Fibroblast of skin of back (primary cell): ENCODE data around the gene OPN1MW2. TPM values are rescaled to one million over a fixed set of nuclear protein-coding genes. Genes with fewer than 3 reads are reported as not detected.
"Not testable (repeated sequence)": the region's sequence is repeated elsewhere in the genome, so short reads cannot be mapped to it uniquely, and the experiment has no call there.

Source experiments
- DNase-seq: peaks from one replicate; pipeline ENCODE4 v3.0.0-alpha.2; 2013
- polyA plus RNA-seq, 2 experiments: library from polyadenylated mRNA; unstranded; fragments of 120-200 nt; gene quantifications; one replicate each; pipeline ENCODE4 v1.2.1, GENCODE V29; 2013; ENCODE audit not compliant: insufficient read length in 2 of 2

The OPN1MW2 gene
- not detected for polyA plus RNA-seq (2013, experiment 1 of 2; ENCODE audit: insufficient read length)
- not detected for polyA plus RNA-seq (2013, experiment 2 of 2; ENCODE audit: insufficient read length)

DNA sequence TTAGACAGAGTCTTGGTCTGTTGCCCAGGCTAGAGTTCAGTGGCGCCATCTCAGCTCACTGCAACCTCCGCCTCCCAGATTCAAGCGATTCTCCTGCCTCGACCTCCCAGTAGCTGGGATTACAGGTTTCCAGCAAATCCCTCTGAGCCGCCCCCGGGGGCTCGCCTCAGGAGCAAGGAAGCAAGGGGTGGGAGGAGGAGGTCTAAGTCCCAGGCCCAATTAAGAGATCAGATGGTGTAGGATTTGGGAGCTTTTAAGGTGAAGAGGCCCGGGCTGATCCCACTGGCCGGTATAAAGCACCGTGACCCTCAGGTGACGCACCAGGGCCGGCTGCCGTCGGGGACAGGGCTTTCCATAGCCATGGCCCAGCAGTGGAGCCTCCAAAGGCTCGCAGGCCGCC lies at the start of gene OPN1MW2:
Gene OPN1MW2, plus strand, starts transcription at position 301 of the 400 bp plus-strand sequence. Its CDS starts 60 bp downstream, at position 361.
- not testable (repeated sequence) for DNase-seq

DNA sequence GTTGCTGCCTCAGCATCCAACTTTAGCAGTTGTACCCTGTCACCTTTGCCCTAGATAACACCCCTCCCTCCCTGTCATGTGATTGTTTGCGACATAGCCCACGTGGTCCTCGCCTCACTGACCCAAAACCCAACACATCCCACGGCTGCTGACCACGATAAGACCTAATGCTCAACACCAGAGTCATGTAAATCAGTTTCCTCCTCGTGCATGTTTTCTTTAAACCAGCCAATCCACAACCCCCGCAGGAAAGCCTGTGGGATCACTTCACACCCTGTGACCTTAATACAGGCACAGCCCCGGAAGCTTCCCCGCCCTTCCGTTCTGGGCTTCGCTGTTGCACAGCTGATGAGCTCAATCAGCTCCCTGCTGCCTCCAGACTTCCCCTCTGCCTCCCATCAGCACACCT lies 47.0 kb upstream of the OPN1MW2 start:
- not testable (repeated sequence) for DNase-seq

DNA sequence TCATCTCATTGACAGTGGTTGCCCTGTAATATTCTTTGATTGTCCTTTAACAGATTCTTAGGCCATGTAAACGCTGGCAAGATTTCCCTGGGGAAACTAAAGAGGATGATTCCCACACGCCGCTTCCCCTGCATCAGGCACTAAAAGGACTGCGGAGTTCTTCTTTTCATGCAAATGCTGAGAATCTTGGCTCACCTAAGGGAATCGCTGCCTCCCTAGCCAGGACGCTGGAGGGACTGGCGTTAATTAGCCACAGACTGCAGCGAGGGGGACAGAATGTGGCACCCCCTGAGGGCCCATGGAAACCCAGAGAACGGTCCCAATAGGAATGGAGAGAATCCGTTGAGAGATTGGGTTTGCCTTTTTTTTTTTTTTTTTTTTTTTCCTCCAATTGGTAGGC lies 45.2 kb upstream of the OPN1MW2 start:
- not testable (repeated sequence) for DNase-seq

DNA sequence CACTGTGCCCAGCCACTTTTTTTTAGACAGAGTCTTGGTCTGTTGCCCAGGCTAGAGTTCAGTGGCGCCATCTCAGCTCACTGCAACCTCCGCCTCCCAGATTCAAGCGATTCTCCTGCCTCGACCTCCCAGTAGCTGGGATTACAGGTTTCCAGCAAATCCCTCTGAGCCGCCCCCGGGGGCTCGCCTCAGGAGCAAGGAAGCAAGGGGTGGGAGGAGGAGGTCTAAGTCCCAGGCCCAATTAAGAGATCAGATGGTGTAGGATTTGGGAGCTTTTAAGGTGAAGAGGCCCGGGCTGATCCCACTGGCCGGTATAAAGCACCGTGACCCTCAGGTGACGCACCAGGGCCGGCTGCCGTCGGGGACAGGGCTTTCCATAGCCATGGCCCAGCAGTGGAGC lies 37.3 kb upstream of the OPN1MW2 start, which contains the start of gene OPN1MW:
Gene OPN1MW, plus strand, starts transcription at position 301 of the 400 bp plus-strand sequence. Its CDS starts 82 bp downstream, at position 383.
- not testable (repeated sequence) for DNase-seq

DNA sequence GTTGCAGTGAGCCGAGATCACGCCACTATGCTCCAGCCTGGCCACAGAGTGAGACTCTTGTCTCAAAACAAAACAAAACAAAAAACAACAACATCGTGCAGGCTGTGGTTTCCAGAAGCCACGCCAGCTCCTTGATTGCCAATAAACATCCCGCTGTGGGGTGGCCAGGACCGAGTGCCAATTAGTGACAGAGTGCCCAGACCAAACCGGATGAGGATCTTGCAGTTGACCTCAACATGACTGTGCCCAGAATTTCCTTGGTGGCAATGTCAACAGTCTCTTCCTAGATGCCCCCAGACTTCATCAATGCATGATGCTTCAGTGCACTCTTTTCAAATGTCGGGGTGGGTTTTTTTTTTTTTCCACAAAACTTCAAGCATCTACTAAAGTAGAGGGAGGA lies 35.8 kb upstream of the OPN1MW2 start:
- not testable (repeated sequence) for DNase-seq

DNA sequence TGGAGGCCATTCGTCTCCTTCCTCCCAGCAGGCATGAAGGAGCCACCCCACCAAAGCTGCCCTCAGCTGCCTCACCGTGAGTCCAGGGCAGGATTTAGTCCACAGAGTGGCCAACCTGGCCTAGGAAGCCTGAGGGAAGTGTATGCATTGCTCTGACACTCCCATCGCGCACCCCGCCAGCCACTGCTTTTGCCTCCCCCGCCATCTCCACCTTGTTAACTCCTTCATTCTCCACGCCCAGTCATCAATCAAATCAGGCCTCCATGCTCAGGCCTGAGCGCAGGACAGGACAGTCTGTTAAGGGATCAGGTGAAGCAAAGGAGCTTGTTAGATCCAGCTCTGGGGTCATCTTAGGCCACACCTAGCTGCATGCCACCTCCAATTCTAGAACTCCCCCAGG lies 26.7 kb upstream of the OPN1MW2 start:
- DNase-seq, result not testable (repeated sequence)

DNA sequence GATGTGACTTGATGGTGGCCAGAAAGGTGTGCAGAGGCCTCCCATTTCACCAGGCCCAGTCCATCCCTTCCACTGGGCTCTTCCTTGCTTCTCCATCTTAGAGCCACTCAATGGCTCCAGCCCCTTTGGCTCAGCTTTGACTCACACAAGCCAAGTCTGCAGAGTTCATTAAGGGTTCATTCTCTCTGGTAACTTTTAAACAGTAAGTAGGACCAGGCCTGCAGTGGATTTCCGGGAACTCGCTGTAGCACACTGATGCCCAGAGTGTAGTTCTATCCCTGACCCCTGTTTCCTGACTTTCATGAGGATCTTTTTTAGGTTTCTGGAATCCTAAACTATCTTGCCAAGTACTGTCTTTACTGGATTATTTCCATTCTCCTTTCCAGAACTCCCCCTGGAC lies 25.2 kb upstream of the OPN1MW2 start:
- DNase-seq, result not testable (repeated sequence)

DNA sequence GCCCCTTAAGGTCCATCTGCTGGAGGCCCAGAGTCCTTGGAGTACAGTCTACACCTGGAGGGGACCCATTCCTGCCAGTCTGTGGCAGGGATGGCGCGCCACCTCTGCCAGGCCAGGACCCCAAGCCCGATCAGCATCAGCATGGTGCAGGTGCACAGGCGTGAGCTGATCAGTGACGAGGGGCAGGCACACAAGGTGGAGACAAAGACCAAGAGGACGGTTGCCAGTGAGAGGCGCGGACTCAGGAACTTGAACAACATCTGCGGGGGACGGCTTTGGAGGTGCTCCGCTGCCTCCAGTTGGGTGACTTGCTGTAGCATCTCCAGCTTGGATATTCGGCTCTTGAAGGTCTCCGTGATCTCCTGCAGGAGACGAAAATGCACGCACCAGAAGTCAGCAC lies 23.1 kb upstream of the OPN1MW2 start:
- not testable (repeated sequence) for DNase-seq

DNA sequence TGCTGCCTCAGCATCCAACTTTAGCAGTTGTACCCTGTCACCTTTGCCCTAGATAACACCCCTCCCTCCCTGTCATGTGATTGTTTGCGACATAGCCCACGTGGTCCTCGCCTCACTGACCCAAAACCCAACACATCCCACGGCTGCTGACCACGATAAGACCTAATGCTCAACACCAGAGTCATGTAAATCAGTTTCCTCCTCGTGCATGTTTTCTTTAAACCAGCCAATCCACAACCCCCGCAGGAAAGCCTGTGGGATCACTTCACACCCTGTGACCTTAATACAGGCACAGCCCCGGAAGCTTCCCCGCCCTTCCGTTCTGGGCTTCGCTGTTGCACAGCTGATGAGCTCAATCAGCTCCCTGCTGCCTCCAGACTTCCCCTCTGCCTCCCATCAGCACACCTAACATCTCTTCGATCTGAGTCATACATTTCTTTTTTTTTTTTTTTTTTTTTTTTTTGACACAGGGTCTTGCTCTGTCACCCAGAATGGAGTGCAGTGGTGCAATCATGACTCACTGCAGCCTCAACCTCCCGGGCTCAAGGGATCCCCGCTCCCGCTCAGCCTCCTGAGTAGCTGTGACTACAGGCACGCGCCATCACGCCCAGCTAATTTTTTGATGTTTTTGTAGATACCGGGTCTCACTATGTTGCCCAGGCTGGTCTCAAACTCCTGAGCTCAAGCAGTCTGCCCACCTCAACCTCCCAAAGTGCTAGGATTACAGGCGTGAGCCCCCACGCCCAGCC lies 9.7 kb upstream of the OPN1MW2 start:
- DNase-seq, result not testable (repeated sequence)

DNA sequence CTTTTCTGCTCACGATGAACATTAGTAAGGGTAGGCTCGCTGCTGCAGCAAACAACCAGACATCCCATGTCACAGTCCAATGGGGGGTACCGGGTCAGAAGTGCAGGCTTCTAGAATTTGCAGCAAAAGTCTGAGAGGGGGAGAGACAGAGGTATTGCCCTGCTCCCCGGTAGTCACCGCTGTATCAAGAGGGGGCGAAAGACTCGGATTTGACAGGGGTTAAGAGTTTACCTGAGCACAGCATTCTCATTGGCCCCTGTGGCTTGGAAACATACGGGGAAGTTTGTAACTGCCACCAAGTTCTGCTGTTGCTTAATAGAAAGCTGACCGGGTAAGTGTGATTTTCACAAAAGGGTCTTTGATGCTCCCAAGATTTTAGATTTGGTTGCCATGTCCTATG lies 8.5 kb upstream of the OPN1MW2 start:
- DNase-seq, result not testable (repeated sequence)

DNA sequence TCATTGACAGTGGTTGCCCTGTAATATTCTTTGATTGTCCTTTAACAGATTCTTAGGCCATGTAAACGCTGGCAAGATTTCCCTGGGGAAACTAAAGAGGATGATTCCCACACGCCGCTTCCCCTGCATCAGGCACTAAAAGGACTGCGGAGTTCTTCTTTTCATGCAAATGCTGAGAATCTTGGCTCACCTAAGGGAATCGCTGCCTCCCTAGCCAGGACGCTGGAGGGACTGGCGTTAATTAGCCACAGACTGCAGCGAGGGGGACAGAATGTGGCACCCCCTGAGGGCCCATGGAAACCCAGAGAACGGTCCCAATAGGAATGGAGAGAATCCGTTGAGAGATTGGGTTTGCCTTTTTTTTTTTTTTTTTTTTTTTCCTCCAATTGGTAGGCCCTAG lies 8.1 kb upstream of the OPN1MW2 start:
- not testable (repeated sequence) for DNase-seq

DNA sequence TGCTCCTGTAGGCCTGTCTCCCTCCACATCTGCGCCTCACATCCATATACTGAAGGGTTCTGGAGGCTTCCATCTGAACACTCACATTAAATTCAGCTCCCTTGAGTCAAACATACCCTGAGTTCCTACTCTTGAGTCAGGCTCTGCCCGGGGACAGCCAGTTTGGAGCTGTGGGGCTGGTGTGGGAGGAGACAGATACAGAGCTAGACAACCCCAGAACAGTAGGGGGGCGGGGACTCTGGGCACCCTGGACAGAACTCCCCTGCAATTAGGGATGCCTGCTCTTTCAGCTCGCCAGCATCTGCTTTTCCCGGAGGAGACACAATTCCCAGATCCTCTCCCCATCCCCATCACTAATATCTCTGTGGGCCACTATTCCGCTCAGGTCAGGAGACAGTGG lies 5.7 kb downstream of the OPN1MW2 start:
- not testable (repeated sequence) for DNase-seq

DNA sequence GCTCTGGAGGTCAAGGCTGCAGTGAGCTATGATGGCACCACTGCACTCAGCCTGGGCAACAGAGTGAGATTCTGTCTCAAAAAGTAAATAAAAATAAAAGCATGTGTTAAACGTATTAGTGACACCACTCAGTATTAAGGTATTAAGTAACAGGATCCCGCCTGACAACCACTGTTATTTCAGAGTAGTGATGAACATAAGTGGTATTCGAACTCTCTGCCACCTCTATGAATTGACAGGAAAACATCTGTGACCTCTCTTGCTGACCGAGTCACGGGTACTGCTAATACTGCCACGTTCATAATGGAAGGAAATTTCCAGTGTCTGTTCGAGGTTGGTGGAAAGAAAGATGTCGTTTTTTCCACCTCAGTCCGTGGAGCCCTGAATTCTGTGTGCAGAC lies 7.2 kb downstream of the OPN1MW2 start:
- not testable (repeated sequence) for DNase-seq

DNA sequence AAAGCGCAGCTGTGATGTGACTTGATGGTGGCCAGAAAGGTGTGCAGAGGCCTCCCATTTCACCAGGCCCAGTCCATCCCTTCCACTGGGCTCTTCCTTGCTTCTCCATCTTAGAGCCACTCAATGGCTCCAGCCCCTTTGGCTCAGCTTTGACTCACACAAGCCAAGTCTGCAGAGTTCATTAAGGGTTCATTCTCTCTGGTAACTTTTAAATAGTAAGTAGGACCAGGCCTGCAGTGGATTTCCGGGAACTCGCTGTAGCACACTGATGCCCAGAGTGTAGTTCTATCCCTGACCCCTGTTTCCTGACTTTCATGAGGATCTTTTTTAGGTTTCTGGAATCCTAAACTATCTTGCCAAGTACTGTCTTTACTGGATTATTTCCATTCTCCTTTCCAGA lies 11.9 kb downstream of the OPN1MW2 start:
- DNase-seq, result not testable (repeated sequence)

DNA sequence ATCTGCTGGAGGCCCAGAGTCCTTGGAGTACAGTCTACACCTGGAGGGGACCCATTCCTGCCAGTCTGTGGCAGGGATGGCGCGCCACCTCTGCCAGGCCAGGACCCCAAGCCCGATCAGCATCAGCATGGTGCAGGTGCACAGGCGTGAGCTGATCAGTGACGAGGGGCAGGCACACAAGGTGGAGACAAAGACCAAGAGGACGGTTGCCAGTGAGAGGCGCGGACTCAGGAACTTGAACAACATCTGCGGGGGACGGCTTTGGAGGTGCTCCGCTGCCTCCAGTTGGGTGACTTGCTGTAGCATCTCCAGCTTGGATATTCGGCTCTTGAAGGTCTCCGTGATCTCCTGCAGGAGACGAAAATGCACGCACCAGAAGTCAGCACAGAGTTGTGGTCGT lies 14.1 kb downstream of the OPN1MW2 start:
- not testable (repeated sequence) for DNase-seq

DNA sequence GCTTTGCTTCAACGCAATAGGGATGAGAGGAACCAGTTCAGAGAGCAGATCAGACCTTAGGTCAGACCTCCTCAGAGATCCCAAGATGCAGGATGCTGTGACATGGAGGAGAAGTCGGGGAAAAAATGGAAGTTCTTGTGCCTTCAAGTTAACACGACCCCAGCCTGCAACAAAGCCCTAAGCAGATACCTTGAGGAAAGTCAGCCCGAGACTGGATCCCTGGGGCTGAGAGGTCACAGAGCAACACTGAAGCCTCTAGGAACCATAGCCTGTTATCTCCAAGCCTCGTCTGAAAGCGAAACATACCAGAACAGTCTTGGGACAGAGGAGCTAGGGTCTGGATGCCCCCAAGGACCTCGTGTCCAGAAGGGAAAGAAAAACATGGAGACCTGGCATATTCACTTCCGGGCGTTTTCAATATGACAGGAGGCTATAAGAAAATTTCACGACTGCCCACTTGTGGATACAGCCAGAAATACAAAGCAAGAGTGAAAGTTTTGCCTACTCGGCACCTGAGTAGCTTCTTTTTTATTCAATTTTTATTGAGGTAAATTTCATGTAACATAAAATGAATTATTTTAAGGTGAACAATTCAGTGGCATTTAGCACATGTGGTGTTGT lies 19.5 kb downstream of the OPN1MW2 start:
- DNase-seq, result not testable (repeated sequence)

DNA sequence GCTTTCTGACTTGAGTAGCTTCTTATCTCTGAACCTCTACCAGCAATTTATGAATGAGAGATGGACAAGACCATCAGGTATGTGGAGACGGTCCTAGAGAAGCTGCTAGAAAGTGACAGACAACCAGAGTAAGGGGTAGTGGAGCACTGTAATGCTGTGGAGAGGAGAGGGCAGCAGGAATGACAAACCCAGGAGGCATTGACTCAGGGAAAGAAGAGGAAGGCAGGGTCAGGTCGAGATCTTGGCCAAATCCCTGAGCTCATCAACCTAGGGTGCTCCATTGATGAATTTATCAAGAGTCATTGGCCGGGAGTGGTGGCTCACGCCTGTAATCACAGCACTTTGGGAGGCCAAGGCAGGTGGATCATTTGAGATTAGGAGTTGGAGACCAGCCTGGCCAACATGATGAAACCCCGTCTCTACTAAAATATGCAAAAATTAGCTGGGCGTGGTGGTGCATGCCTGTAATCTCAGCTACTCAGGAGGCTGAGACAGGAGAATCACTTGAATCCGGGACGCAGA lies 20.5 kb downstream of the OPN1MW2 start:
- DNase-seq, result not testable (repeated sequence)

DNA sequence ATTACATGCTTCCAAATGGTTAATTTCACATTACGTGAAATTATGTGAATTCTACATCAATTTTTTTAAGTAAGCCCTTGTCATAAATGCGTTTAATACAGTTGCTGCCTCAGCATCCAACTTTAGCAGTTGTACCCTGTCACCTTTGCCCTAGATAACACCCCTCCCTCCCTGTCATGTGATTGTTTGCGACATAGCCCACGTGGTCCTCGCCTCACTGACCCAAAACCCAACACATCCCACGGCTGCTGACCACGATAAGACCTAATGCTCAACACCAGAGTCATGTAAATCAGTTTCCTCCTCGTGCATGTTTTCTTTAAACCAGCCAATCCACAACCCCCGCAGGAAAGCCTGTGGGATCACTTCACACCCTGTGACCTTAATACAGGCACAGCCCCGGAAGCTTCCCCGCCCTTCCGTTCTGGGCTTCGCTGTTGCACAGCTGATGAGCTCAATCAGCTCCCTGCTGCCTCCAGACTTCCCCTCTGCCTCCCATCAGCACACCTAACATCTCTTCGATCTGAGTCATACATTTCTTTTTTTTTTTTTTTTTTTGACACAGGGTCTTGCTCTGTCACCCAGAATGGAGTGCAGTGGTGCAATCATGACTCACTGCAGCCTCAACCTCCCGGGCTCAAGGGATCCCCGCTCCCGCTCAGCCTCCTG lies 28.0 kb downstream of the OPN1MW2 start:
- DNase-seq, result not testable (repeated sequence)

DNA sequence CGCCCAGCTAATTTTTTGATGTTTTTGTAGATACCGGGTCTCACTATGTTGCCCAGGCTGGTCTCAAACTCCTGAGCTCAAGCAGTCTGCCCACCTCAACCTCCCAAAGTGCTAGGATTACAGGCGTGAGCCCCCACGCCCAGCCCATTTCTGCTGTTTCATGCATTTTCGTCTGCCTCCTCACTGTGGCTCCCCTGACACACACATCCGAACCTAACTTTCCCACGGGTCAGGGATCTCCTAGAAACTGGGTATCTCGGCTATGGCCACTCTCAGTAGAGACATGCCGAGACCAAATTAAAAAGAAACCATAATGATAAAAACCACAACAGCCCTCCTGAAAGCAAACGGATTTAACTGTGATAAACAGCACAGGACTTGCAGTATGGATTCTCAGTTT lies 28.5 kb downstream of the OPN1MW2 start:
- not testable (repeated sequence) for DNase-seq

DNA sequence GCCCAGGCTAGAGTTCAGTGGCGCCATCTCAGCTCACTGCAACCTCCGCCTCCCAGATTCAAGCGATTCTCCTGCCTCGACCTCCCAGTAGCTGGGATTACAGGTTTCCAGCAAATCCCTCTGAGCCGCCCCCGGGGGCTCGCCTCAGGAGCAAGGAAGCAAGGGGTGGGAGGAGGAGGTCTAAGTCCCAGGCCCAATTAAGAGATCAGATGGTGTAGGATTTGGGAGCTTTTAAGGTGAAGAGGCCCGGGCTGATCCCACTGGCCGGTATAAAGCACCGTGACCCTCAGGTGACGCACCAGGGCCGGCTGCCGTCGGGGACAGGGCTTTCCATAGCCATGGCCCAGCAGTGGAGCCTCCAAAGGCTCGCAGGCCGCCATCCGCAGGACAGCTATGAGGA lies 37.7 kb downstream of the OPN1MW2 start, which contains the start of gene OPN1MW3:
Gene OPN1MW3, plus strand, starts transcription at position 301 of the 400 bp plus-strand sequence. Its CDS starts 38 bp downstream, at position 339.
- not testable (repeated sequence) for DNase-seq

DNA sequence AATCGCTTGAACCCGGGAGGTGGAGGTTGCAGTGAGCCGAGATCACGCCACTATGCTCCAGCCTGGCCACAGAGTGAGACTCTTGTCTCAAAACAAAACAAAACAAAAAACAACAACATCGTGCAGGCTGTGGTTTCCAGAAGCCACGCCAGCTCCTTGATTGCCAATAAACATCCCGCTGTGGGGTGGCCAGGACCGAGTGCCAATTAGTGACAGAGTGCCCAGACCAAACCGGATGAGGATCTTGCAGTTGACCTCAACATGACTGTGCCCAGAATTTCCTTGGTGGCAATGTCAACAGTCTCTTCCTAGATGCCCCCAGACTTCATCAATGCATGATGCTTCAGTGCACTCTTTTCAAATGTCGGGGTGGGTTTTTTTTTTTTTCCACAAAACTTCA lies 39.2 kb downstream of the OPN1MW2 start:
- not testable (repeated sequence) for DNase-seq

DNA sequence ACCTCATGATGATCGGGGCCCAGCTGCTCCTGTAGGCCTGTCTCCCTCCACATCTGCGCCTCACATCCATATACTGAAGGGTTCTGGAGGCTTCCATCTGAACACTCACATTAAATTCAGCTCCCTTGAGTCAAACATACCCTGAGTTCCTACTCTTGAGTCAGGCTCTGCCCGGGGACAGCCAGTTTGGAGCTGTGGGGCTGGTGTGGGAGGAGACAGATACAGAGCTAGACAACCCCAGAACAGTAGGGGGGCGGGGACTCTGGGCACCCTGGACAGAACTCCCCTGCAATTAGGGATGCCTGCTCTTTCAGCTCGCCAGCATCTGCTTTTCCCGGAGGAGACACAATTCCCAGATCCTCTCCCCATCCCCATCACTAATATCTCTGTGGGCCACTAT lies 43.5 kb downstream of the OPN1MW2 start:
- DNase-seq, result not testable (repeated sequence)

DNA sequence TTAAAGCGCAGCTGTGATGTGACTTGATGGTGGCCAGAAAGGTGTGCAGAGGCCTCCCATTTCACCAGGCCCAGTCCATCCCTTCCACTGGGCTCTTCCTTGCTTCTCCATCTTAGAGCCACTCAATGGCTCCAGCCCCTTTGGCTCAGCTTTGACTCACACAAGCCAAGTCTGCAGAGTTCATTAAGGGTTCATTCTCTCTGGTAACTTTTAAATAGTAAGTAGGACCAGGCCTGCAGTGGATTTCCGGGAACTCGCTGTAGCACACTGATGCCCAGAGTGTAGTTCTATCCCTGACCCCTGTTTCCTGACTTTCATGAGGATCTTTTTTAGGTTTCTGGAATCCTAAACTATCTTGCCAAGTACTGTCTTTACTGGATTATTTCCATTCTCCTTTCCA lies 49.7 kb downstream of the OPN1MW2 start:
- not testable (repeated sequence) for DNase-seq
